Sigmoid colon (tissue), 7 donors: ENCODE data around the gene TSPAN19. TPM values are rescaled to one million over a fixed set of nuclear protein-coding genes. Genes with fewer than 3 reads are reported as not detected.

ENCODE experiments used
- DNase-seq: peaks from one replicate; pipeline ENCODE4 v3.0.0-alpha.2; 2019
- H3K27ac ChIP-seq, 4 donors: fragments of 200-600 bp; sonication (generic); one replicate each; pipeline ENCODE4 v1.5.1; 2016 to 2019; ENCODE audit warnings: mild to moderate bottlenecking in 1 of 4
- H3K27me3 ChIP-seq, 3 donors: fragments of 200-600 bp; sonication (generic); one replicate each; pipeline ENCODE4 v1.5.1; 2019; ENCODE audit warnings: mild to moderate bottlenecking in 1 of 3
- H3K36me3 ChIP-seq, 4 donors: fragments of 200-600 bp; sonication (generic); one replicate each; pipeline ENCODE4 v1.5.1; 2016 to 2019
- H3K4me1 ChIP-seq, 4 donors: fragments of 200-600 bp; sonication (generic); one replicate each; pipeline ENCODE4 v1.5.1; 2017 to 2019
- H3K4me3 ChIP-seq, 4 donors: fragments of 200-600 bp; sonication (generic); one replicate each; pipeline ENCODE4 v1.5.1; 2017 to 2019; ENCODE audit warnings: mild to moderate bottlenecking in 2 of 4, moderate library complexity in 1 of 4
- H3K9me3 ChIP-seq, 4 donors: fragments of 200-600 bp in 3 of 4; sonication (generic) in 3 of 4; one replicate each; pipeline versions ENCODE4 v1.5.1 to v1.6.1; 2013 to 2019
- EP300 ChIP-seq, 4 donors: sonication (generic); formaldehyde crosslinking; IDR thresholded peaks; one replicate each; pipeline ENCODE4 v1.6.1; 2017; ENCODE audit warnings: antibody characterized with exemption in 4 of 4
- POLR2A ChIP-seq, 2 donors: fragments of 450-650 bp; IDR thresholded peaks; one replicate each; pipeline ENCODE4 v1.6.1; 2016; ENCODE audit warnings: antibody characterized with exemption in 2 of 2, mild to moderate bottlenecking in 2 of 2, moderate library complexity in 2 of 2
- POLR2AphosphoS5 ChIP-seq, 4 donors: sonication (generic); formaldehyde crosslinking; IDR thresholded peaks; one replicate each; pipeline ENCODE4 v1.6.1; 2017; ENCODE audit warnings: antibody characterized with exemption in 4 of 4
- WGBS, 2 donors: extraction: QIAGEN DNeasy Blood & Tissue Kit; methylation state at CpG; one replicate each; pipeline ENCODE4 v1.1.7; 2013; 5-methylcytosine and 5-hydroxymethylcytosine counted together
- intact Hi-C: fragments of 100-400 bp; cut with DNase I; formaldehyde crosslinking; loops from one replicate; pipeline ENCODE4 v1.15.1; 2023
- polyA plus RNA-seq, 3 donors: library from polyadenylated mRNA; stranded (reverse); fragments of 200-250 nt; gene quantifications; one replicate each; pipeline ENCODE4 v1.2.3, GENCODE V29; 2013
- total RNA-seq, 4 donors: library from RNA; depleted of rRNA; stranded (reverse); fragments of >200 nt; gene quantifications; one replicate each; pipeline ENCODE4 v1.1.0, GENCODE V29; 2016
- TF ChIP-seq, protein P1 (sequence below), 4 experiments: fragments of 450-650 bp in 3 of 4; fragments of 200-600 bp in 1 of 4; IDR thresholded peaks; one replicate each; pipeline ENCODE4 v1.5.1; 2016 to 2019; ENCODE audit warnings: antibody characterized with exemption in 4 of 4, mild to moderate bottlenecking in 3 of 4, moderate library complexity in 2 of 4
- donor health status: healthy with polysubstance abuse.
- donor health status: Bipolar disorder and iron deficiency.
- donor health status: healthy.

Gene TSPAN19
- total RNA-seq = under 1 TPM in 1 of 4 donors, not detected in 3; 0.81 TPM
- not detected for polyA plus RNA-seq

- DNase-seq = peak; percentile 76
These were observed at the start of gene TSPAN19, which contains the start of gene LRRIQ1 for GRCh38 chr12:85036234-85036707. TSS of gene TSPAN19 (minus strand) at chr12:85036277. CDS start at chr12:85029946, 6,331 bp downstream. TSS of gene LRRIQ1 (plus strand) at chr12:85036351. CDS start at chr12:85038177, 1,826 bp downstream.

GRCh38 chr12:85085066-85085465 is 49.0 kb upstream of the TSPAN19 start:
- TF ChIP-seq, protein P1, sequence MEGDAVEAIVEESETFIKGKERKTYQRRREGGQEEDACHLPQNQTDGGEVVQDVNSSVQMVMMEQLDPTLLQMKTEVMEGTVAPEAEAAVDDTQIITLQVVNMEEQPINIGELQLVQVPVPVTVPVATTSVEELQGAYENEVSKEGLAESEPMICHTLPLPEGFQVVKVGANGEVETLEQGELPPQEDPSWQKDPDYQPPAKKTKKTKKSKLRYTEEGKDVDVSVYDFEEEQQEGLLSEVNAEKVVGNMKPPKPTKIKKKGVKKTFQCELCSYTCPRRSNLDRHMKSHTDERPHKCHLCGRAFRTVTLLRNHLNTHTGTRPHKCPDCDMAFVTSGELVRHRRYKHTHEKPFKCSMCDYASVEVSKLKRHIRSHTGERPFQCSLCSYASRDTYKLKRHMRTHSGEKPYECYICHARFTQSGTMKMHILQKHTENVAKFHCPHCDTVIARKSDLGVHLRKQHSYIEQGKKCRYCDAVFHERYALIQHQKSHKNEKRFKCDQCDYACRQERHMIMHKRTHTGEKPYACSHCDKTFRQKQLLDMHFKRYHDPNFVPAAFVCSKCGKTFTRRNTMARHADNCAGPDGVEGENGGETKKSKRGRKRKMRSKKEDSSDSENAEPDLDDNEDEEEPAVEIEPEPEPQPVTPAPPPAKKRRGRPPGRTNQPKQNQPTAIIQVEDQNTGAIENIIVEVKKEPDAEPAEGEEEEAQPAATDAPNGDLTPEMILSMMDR (IDR thresholded peaks at IDR 0.05) = no peak
- TF ChIP-seq EP300 (IDR thresholded peaks at IDR 0.05) (no peak), POLR2AphosphoS5 (IDR thresholded peaks at IDR 0.05) (no peak), POLR2A (IDR thresholded peaks at IDR 0.05) (no peak)
- Histone ChIP-seq H3K4me3 (no peak overlapping the region), H3K27me3 (no peaks in the 10 kb centered on the region), H3K27ac (no peak overlapping the region), H3K4me1 (no peaks in the 10 kb centered on the region), H3K36me3 (no peaks in the 10 kb centered on the region), H3K9me3 (no peaks in the 10 kb centered on the region)
- intact Hi-C loops = no loop called here
- no peak for DNase-seq
- WGBS, 2 donors = 74 to 76% methylated on average over 5 of the region's 5 CpGs

More at GRCh38 chr12:85036234-85036707, at the start of gene TSPAN19, which contains the start of gene LRRIQ1:
- intact Hi-C loops = no loop called here
- Histone ChIP-seq H3K4me1 (peaks cover 0 to 5% (median 2%) of the 10 kb centered on the region in 4 donors), H3K36me3 (no peaks in the 10 kb centered on the region), H3K4me3 (peak within 1 kb of the TSS; percentile 39 to 60 (median 52)), H3K27ac (peak within 1 kb of the TSS in 1 of 4 donors; percentile 17), H3K9me3 (no peaks in the 10 kb centered on the region), H3K27me3 (no peaks in the 10 kb centered on the region)
- TF ChIP-seq EP300 (IDR thresholded peaks at IDR 0.05) (no peak), POLR2A (IDR thresholded peaks at IDR 0.05) (no peak), POLR2AphosphoS5 (IDR thresholded peaks at IDR 0.05) (peak in 1 of 4 donors; percentile 50)
- TF ChIP-seq, protein P1 (IDR thresholded peaks at IDR 0.05) = no peak
- 2 to 3% methylated on average over 22 of the region's 22 CpGs for WGBS, 2 donors

DNA sequence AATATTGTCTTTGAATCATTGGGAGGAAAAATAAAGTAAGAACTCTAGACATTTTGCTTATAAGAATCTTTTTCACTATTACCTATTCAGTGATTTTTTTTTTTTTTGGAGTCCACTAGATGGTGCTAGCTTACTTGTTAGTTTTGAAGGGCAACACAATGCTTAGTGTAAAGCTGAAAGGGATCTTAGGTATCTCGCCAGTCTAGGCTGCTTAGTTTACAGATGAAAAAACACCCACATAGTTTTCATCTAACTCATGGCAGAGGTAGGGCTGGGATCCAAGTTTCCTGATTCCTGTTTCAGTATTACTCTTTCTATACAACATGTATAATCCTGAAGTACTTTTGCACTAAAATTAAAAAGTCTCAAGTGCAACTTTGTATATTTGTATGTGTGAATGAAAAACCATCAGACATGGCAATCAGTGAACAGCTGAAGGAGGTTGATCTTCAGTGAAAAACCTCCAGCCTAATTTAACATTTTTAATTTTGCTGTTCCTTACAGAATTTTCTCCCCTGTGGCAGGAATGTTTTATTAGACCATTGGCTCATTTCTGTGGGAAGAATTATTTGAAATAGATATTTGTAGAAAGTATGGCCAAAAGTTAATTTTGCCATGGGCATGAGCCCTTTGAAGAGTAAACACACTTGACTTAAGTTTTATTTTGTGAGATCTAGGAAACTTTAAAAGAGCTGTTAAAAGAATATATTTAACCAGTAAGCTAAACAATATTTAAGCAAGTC is 40.8 kb upstream of the TSPAN19 start:
- no peaks in the 10 kb centered on the region for H3K36me3 ChIP-seq
- no peaks in the 10 kb centered on the region for H3K9me3 ChIP-seq
- H3K4me1 ChIP-seq = peaks cover 0 to 3% (median 0%) of the 10 kb centered on the region in 4 donors
- no peak overlapping the region for H3K27ac ChIP-seq
- TF ChIP-seq POLR2AphosphoS5 (IDR thresholded peaks at IDR 0.05) (no peak), POLR2A (IDR thresholded peaks at IDR 0.05) (no peak)
- TF ChIP-seq, protein P1 (IDR thresholded peaks at IDR 0.05) = peak in 1 of 4 experiments; percentile 29
- DNase-seq = no peak
- no peak overlapping the region for H3K4me3 ChIP-seq
- H3K27me3 ChIP-seq = no peaks in the 10 kb centered on the region
- WGBS, 2 donors = 0% methylated on average over 1 of the region's 1 CpG
- intact Hi-C loops = no loop called here

DNA sequence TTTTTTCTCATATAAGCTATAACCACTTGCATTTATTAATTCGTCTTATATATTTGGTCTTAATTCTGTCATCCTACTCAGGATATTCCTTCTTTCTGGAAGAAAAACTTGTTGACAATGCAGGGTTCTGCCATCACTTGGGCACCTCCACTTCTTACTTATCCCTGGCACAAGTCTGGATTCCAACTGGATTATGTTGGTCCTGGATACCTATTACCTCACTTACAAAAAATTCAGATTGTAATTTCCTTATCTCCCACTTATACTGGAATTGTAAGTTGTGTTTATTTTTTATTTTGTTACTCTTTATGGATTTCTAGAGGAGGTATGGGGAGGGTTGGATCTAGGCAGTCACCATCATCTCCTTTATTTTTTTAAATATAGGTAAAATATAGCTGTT is 36.7 kb upstream of the TSPAN19 start:
- TF ChIP-seq EP300 (IDR thresholded peaks at IDR 0.05) (no peak), POLR2A (IDR thresholded peaks at IDR 0.05) (no peak), POLR2AphosphoS5 (IDR thresholded peaks at IDR 0.05) (no peak)
- TF ChIP-seq, protein P1 (IDR thresholded peaks at IDR 0.05) = no peak
- 88 to 90% methylated on average over 1 of the region's 1 CpG for WGBS, 2 donors
- H3K36me3 ChIP-seq = no peaks in the 10 kb centered on the region
- no peak overlapping the region for H3K27ac ChIP-seq
- H3K27me3 ChIP-seq = no peaks in the 10 kb centered on the region
- intact Hi-C loops = no loop called here
- no peaks in the 10 kb centered on the region for H3K9me3 ChIP-seq
- no peak overlapping the region for H3K4me3 ChIP-seq
- no peak for DNase-seq
- peaks cover 0 to 3% (median 0%) of the 10 kb centered on the region in 4 donors for H3K4me1 ChIP-seq
